HG03457 (cell line): ENCODE results near the gene COL27A1.
"Not testable (repeated sequence)": the region's sequence is repeated elsewhere in the genome, so short reads cannot be mapped to it uniquely, and the experiment has no call there.

Experiments
- ATAC-seq: cut with Tn5 transposase; IDR thresholded peaks from one replicate; pipeline ENCODE4 v1.9.1; 2021; ENCODE audit warnings: moderate number of reproducible peaks; ENCODE audit not compliant: unreplicated experiment

COL27A1 gene

GRCh38 chr9:114180696-114181606, 25.6 kb downstream of the COL27A1 start:
- no peak for ATAC-seq

GRCh38 chr9:114181607-114182409, 26.5 kb downstream of the COL27A1 start:
- ATAC-seq: no peak

GRCh38 chr9:114183006-114183405, 27.7 kb downstream of the COL27A1 start:
- ATAC-seq: no peak

- no peak for ATAC-seq
Measured at GRCh38 chr9:114184071-114184470, 28.7 kb downstream of the COL27A1 start.

GRCh38 chr9:114184866-114185265, 29.5 kb downstream of the COL27A1 start:
- no peak for ATAC-seq

GRCh38 chr9:114185570-114186490, 30.5 kb downstream of the COL27A1 start:
- no peak for ATAC-seq

GRCh38 chr9:114186605-114187289, 31.4 kb downstream of the COL27A1 start:
- ATAC-seq: no peak

GRCh38 chr9:114187827-114188226, 32.5 kb downstream of the COL27A1 start:
- ATAC-seq: no peak

GRCh38 chr9:114189823-114190562, 34.7 kb downstream of the COL27A1 start:
- no peak for ATAC-seq

GRCh38 chr9:114190563-114190905, 35.2 kb downstream of the COL27A1 start:
- ATAC-seq: no peak

GRCh38 chr9:114191402-114191801, 36.1 kb downstream of the COL27A1 start:
- ATAC-seq: not testable (repeated sequence)

- no peak for ATAC-seq
Measured at GRCh38 chr9:114192539-114192938, 37.2 kb downstream of the COL27A1 start.

- no peak for ATAC-seq
Measured at GRCh38 chr9:114193090-114193489, 37.8 kb downstream of the COL27A1 start.

- no peak for ATAC-seq
Measured at GRCh38 chr9:114196117-114196516, 40.8 kb downstream of the COL27A1 start.

GRCh38 chr9:114196979-114197622, 41.8 kb downstream of the COL27A1 start:
- no peak for ATAC-seq

- ATAC-seq: no peak
Measured at GRCh38 chr9:114198249-114199040, 43.1 kb downstream of the COL27A1 start.

GRCh38 chr9:114200721-114201300, 45.5 kb downstream of the COL27A1 start:
- ATAC-seq: no peak

- no peak for ATAC-seq
Measured at GRCh38 chr9:114202396-114202795, 47.1 kb downstream of the COL27A1 start.
